AG08395 (cell line): Measurements from ENCODE around the gene ZNF365.
"Not testable (repeated sequence)": the region's sequence is repeated elsewhere in the genome, so short reads cannot be mapped to it uniquely, and the experiment has no call there.

Experiments used
- DNase-seq: peaks from one replicate; pipeline ENCODE4 v3.0.0; 2012; ENCODE audit warnings: mixed read lengths, low spot score

ZNF365 gene, protein sequence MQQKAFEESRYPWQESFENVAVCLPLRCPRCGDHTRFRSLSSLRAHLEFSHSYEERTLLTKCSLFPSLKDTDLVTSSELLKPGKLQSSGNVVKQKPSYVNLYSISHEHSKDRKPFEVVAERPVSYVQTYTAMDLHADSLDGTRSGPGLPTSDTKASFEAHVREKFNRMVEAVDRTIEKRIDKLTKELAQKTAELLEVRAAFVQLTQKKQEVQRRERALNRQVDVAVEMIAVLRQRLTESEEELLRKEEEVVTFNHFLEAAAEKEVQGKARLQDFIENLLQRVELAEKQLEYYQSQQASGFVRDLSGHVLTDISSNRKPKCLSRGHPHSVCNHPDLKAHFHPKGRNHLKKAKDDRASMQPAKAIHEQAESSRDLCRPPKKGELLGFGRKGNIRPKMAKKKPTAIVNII

DNA sequence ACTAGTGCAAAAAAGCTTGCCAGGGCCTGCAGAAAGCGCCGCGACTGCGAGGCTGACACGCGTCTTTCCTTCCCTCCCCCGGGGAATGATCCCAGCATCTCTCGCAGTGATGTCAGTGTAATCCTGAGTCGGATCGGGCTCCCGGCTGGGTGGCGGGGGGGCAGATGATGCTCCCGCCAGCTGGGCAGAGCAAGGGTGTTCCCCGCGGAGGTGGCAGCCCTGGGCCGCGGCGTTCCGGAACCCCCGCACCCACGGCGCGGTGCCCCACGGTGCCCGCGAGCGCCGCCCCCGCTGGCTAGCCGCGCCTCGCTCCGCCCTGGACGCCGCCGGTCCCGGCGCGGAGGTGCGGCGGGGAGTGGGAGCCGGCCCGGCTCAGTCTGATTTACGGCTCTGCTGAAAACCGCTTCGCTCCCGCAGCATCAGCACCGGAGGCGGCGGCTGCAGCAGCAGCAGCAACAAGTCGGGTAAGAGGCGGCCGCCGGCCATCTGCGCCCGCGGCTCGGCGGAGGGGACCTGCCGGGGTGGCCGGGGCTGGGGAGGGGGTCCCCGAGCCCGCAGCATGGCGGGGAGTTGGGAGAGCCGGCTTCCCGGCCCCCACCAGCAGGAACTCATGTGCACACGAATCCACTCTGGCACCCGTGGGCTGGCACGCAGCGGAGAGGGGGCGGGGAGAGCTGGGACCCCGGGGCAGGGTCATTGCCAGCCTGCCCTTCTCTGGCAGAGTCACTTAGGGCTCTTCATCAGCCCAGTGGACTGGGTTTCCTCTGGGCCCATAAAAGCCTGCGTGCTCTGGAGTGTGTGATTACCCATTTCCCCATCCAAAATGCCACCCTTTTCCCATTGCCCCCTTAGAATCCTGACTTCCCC lies at the start of gene ZNF365:
Gene ZNF365, plus strand, starts transcription at position 375 of the 867 bp plus-strand sequence. CDS start 1,825 bp downstream, outside the sequence.
- DNase-seq = peak; percentile 53

DNA sequence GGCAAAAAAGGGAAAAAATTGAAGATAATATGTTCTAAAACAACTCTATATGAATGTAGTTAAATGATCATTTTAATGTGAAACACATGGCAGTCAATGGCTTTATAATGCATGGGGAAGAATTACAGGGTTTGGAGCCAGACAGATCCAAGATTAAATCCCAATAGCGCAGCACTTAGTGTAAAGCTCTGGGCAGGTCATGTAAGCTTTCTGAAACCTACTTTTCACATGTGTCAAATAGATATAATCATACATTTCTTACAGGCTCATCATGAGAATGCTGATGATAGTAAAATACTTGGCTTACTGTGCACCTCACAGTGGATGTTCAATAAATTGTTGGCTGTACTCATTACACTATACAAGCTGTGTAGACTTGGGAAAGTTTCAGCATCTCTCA lies 48.0 kb upstream of the ZNF365 start:
- DNase-seq = no peak

DNA sequence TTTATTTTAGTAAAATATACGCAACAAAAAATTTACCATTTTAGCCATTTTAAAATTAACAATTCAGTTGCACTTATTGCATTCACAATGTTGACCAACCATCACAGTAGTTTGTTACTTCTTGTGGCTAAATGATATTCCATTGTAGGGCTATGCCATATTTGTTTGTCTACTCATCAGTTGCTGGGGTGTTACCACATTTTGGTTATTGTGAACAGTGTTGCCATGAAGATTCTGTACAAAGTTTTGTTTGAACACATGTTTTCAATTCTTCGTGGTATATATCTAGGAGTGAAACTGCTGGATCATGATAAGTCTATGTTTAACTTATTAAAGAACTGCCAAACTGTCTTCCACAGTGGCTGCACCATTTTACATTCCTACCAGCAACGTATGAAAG lies 46.3 kb upstream of the ZNF365 start:
- DNase-seq = no peak

DNA sequence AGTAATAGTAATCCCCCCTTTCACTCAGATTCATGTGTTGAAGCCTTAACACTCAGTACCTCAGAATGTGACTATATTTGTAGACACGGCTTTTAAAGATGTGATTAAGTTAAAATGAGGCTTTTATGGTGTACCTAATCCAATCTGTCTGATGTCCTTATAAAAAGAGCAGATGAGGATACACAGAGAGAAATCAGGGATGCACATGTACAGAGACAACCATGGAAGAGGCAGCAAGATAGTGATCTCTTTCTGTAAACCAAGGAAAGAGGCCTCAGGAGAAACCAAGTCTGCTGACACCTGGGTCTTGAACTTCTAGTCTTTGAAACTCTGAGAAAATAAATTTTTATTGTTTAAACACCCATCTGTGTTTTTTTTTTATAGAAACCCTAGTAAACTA lies 44.0 kb upstream of the ZNF365 start:
- DNase-seq = no peak

DNA sequence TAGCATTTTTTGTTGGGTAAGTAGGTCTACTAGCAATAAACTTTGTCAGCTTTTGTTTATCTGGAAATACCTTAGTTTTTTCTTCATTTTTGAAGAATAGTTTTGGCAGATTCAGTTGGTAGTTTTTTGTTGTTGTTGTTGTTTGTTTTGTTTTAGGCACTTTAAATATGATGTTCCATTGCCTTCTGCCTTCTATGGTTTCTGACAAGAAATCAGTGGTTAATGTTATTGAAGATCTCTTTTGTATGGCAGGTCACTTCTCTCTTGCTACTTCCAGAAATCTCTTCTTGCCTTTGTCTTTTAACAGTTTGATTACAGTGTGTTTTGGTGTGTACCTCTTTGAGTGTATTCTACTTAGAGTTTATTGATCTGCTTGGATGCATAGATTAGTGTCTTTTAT lies 41.8 kb upstream of the ZNF365 start:
- no peak for DNase-seq

DNA sequence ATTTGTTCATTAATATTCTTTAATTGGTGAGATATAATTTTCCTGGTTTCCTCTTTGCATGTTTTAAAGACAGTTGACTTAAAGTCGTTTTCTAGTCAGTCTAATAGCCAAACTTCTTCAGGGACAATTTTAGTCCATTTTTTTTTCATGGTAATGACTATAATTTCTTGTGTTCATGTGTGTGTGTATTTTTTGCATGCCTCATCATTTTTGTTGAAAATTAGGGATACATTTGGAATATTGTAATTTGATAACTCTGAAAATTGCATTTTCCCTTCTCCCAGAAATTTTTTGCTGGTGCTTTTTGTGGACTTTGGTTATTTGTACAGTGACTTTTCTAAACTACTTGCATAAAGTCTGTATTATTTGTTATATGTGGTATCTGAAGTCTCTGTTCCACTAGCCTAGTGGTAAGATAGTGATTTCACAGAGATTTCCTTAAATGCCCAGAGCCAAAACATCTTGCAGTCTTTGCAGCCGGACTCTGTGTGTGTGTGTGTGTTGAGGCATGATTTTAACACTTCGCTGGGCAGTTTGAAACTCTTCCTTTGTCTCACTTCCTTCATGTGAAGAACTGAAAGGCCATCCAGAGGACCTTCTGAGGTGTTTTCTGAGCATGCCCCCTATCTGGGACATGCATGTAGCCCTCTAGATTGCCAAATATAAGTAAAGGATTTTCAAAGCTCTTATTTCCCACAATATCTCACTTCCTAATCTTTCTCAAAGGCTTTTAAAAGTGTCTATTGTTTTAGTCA lies 40.9 kb upstream of the ZNF365 start:
- no peak for DNase-seq

DNA sequence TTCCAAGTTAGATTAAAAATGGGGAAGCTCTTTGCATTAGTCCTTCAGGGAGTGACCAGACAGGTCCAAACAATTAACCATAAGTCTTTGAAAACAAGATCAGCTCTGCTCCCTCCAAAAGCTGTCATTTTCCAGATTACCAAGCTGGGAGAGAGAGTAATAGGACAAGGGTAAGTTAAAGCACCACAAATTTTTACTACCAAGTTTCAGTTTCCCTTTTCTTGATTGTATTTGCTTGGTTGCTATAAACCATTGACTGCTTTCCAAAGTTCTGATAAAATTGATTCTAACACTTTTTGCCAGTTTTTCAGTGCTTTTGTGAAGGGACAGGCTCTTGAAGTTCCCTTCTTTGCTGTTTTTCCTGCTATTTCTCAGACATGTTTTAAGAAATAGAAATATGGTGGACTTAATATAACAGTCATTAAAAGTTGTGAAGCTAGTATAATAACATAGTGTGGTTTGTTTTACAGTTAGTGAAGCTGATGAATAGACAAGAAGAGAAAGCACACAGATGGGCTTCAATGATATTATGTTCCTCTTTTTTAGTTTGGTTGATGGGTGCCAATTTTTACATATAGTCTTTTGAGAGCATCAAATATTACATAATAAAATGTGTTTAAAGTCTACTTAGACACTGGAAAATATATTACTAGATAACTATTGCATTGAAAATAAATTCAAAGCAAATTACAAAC lies 40.0 kb upstream of the ZNF365 start:
- DNase-seq = no peak

DNA sequence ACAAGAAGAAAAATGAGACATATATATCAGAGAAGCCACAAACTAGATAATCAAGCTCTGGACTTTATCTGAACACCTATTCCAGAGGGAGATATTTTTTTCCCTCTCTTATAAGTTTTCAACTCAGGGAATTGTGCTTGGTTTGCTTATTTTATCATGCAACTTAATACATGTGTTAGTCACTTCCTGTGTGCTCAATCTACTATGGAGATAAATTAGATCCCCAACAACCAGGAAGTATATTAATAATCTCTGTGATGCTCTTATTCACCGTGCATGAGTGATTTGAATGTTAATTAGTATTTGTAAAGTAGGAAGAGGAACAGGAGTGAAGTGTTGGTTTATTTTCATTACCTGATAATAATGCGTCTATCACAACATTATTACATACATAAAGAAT lies 38.8 kb upstream of the ZNF365 start:
- no peak for DNase-seq

DNA sequence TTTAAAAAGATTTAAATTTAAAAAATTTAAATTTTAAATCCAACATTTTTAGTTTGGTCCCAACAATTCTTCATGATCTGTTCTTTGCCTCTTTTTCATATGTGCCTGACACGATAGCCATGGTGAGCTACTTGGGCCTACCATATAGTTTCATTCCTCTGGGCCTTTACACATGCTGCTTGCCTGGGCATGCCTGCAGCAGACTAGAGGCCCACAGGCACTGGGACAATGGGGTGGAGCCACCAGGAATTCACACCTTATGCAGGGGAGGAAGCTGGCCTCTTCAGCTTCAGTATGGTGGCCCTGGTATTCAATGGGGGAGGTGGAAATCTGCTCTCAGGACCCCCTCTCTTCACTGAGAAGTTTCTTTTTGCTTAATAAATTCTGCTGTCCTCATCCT lies 37.8 kb upstream of the ZNF365 start:
- no peak for DNase-seq

DNA sequence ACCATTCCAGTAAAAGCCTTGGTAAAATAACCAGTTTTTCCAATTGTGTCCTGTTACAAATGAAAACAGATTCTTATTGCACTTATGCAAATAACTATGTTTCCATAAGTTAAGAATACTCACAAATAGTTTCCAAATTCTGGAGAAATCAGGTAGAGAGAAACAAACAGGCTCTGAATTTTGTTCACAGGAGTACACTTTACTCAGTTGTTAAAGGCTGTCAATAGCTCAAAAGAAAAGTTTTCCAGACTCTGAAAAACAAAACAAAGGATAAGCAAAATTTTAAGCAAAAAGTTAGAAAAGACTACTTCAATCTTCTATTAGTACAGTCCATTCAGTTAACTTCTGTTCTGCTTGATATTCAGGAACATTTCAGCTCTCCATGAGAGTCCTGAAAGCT lies 32.8 kb upstream of the ZNF365 start:
- DNase-seq = no peak

DNA sequence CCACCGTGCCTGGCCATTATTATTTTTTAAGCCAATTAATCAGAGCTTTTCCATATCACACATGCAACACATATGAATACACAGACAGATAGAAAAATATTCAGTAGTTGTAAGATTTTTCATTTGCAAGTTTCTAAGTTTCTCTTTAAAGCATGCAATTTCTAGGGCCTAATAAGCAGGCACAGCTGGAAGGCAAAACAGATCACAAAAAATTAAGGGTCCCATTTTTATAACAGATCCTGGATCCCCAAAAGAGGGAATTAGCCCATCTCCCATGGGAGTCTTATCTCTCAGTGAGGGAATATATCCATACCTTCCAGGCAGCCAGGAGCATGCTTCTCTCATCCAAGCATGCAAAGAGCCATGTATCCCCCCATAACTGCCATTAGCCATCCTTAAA lies 31.2 kb upstream of the ZNF365 start:
- DNase-seq = no peak

DNA sequence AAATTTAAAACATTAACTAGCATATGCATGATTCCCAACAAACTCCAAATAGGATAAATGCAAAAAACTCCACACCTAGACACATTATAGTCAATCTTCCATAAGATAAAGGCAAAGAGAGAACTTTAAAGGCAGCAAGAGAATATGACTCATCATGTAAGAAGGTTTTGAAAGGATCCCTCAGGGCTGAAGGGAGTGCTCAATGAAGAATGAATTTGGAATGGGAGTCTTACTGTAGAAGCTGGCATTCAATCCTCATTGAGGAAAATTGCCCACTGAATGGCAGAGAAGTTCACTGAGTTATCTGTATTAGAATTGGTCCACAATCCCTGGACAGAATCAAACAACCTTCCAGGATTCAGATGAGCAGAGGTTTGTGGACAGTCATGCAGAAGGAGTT lies 26.1 kb upstream of the ZNF365 start:
- DNase-seq = no peak

DNA sequence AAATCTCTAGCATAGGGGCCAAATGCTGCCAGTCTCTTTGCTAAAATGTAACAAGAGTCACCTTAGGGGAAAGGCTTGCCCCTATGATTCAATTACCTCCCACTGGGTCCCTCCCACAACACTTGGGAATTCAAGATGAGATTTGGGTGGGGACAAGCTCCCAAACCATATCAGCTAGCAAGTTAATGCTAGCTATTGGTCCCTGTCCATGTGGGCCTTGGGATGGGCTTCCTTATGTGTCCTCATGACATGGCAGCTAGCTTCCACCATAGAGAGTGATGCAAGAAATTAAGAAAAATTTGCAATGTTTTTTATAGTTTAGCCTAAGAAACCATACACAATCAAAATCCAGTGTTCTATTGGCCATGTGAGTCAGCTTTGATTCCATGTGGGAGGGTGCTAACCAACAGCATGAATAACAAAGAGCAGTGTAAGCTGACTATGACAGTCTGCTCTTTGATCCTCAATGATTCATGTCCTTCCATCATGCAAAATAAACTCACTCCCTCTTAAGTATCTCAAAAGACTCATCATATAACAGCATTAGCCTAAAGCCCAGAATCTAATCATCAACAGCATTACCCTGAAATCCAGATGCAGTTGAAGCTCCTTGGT lies 21.7 kb upstream of the ZNF365 start:
- peak; percentile 24 for DNase-seq

DNA sequence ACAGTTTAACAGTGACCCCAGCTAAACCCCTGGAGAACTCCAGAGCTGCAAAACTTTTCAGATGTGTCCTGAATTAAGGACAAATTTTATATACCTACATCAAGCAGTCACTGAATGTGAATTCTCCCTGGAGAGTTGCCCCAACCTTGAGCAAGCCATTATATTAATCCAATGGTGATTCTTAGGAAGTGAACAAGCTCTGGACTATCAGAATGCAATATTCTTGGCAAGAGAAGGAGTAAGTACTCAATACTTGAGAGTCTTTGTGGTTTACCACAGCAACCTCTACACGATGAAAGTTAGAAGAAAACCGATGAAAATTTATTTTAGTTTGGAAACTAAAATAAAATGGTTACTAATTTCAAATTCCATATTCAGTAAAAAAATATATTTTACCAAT lies 19.3 kb upstream of the ZNF365 start:
- peak; percentile 24 for DNase-seq

DNA sequence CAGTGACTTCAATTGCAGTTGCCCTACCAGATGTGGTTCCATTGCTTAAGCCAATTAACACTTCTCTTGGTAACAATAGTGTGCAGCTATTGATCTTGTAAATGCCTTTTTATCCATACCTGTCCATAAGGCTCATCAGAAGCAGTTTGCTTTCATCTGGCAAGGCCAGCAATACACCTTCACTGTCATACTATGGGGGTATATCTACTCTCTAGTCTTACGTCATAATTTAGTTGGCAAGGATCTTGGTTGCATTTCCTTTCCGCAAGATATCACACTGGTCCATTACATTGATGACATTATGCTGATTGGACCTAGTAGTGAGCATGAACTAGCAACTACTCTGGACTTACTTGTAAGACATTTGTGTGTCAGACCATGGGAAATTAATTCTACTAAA lies 17.7 kb upstream of the ZNF365 start:
- DNase-seq = no peak

DNA sequence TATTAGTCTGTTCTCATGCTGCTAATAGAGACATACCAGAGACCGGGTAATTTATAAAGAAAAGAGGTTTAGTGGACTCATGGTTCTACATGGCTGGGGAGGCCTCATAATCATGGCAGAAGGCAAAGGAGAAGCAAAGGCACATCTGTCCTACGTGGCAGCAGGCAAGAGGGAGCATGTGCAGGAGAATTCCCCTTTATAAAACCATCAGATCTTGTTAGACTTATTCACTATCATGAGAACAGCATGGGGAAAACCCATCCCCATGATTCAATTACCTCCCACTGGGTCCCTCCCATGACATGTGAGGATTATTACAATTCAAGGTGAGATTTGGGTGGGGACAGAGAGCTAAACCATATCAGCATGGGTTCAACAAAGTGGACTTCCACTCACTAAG lies 16.0 kb upstream of the ZNF365 start:
- not testable (repeated sequence) for DNase-seq

DNA sequence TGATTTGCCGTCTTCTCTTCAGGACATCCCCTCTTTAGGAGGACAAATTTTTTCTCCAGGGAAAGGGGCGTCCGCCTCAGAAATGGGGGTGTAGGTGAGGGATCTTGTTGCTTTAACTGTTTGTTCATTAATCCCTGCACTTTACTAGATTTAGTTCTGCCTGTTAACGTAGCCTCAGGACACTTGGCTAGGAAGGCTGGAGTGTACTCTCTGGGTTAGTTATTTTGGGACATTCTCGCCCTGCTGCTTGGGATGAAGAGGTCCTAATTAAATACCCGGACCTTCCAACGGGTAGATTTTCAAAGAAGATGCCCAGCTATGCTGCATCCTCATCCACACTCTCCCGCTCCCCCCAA lies 552 bp upstream of the ZNF365 start:
- DNase-seq = no peak

DNA sequence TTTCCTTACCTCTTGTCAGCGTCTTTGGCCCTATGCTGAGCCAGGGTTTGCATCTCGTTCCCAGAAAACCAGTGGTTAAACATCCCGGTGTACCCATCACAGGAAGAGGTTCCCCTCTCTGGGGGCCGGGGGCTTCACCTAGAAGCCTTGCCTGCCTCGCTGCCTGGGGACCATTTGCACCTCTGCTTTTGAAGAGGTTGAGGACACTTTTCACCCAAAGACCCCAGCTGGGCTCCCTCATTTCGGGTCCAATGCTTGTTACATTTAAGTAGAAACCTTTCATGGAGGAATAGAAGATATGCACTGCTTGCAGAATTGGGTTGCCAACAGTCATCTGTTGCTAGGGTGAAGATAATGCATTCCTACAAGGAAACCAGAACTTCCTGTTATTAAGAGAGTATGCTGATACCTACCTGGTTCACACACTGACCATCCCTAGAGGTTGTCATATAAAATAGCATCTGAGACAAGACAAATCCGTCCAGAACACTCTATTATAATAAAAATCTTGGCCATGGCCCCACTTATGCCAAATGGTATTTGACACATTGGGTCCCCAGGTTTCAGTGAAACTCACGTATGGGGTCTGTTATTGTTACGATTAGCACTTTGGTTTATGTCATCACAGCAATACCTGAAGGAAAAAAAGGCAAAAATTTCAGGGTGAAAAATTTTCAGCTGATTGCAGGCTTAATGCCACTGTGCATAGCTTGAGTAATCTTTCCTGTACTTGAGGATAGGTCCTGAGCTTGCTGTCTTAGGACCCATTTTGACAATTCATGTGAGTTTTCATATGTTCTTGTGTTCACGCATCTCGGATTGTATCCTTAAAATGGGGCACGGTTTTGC lies 917 bp downstream of the ZNF365 start:
- DNase-seq = no peak

DNA sequence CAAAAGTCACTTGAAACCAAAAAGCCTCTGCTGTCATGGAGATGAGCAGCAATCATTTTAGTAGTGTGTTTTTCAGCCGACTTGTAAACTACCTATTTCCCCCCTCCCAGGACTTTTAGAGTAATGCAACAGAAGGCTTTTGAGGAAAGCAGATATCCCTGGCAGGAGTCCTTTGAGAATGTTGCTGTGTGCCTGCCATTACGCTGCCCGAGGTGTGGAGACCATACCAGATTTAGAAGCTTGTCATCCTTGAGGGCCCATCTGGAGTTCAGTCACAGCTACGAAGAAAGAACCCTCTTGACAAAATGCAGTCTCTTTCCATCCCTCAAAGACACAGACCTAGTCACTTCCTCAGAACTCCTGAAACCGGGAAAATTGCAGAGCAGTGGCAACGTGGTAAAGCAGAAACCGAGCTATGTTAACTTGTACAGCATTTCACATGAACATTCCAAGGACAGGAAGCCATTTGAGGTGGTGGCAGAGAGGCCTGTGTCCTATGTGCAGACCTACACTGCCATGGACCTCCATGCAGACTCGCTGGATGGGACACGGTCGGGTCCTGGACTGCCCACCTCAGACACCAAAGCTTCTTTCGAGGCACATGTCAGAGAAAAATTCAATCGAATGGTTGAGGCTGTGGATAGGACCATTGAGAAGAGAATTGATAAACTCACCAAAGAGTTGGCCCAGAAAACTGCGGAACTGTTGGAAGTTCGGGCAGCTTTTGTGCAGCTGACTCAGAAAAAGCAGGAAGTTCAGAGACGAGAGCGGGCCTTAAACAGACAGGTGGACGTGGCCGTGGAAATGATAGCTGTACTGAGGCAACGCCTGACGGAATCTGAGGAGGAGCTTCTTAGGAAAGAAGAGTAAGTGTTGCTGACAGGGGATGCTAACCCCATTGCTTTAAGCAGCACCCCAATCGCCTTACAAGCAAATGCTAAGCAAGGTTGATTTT lies 2.2 kb downstream of the ZNF365 start:
- no peak for DNase-seq
